ENCODE data around the gene ZNF45. TPM values are rescaled to one million over a fixed set of nuclear protein-coding genes. Genes with fewer than 3 reads are reported as not detected.

ZNF45 gene
- polyA plus RNA-seq, 1 donor from 2014 or later, result 17.5 TPM

DNA sequence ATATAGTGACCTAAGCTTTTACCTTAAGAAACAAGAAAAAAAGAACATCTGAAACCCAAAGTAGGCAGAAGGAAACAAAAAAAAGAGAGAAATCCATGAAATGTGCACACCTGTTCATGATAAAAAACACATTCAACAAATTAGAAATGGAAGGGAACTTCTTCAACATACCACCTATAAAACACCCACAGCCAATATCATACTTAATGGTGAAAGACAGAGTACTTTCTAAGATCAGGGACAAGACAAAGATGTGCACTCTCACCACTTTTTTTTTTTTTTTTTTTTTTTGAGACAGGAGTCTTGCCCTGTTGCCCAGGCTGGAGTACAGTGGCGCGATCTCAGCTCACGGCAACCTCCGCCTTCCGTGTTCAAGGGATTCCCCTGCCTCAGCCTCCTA, 29.2 kb downstream of the ZNF45 start:
- H3K9me3 ChIP-seq (ENCODE audit: low read length), result peaks cover 22% of the 10 kb centered on the region

DNA sequence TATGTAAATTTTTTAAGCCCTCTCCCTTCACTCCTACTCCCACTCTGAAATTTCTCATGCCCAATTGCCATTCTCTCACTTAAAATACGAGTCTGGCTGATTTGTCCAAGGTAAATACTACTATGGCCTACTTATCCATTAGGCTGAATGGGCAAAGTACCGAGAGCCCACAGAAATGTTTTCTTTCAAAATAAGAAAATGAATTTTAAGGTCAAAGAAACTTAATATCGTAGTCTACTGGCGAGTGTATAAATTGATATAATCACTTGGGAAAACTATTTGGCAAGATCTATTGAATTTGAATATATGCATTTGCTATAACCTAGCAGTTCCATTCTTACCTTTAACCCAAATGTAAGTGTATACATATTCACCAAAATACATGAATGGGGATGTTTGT, 32.7 kb downstream of the ZNF45 start:
- TF ChIP-seq, protein P1, sequence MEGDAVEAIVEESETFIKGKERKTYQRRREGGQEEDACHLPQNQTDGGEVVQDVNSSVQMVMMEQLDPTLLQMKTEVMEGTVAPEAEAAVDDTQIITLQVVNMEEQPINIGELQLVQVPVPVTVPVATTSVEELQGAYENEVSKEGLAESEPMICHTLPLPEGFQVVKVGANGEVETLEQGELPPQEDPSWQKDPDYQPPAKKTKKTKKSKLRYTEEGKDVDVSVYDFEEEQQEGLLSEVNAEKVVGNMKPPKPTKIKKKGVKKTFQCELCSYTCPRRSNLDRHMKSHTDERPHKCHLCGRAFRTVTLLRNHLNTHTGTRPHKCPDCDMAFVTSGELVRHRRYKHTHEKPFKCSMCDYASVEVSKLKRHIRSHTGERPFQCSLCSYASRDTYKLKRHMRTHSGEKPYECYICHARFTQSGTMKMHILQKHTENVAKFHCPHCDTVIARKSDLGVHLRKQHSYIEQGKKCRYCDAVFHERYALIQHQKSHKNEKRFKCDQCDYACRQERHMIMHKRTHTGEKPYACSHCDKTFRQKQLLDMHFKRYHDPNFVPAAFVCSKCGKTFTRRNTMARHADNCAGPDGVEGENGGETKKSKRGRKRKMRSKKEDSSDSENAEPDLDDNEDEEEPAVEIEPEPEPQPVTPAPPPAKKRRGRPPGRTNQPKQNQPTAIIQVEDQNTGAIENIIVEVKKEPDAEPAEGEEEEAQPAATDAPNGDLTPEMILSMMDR (IDR thresholded peaks at IDR 0.05; ENCODE audit: poor library complexity, severe bottlenecking), result no peak
- TF ChIP-seq RAD21 (conservative IDR thresholded peaks at IDR 0.05), result no peak
- TF ChIP-seq, protein P2, sequence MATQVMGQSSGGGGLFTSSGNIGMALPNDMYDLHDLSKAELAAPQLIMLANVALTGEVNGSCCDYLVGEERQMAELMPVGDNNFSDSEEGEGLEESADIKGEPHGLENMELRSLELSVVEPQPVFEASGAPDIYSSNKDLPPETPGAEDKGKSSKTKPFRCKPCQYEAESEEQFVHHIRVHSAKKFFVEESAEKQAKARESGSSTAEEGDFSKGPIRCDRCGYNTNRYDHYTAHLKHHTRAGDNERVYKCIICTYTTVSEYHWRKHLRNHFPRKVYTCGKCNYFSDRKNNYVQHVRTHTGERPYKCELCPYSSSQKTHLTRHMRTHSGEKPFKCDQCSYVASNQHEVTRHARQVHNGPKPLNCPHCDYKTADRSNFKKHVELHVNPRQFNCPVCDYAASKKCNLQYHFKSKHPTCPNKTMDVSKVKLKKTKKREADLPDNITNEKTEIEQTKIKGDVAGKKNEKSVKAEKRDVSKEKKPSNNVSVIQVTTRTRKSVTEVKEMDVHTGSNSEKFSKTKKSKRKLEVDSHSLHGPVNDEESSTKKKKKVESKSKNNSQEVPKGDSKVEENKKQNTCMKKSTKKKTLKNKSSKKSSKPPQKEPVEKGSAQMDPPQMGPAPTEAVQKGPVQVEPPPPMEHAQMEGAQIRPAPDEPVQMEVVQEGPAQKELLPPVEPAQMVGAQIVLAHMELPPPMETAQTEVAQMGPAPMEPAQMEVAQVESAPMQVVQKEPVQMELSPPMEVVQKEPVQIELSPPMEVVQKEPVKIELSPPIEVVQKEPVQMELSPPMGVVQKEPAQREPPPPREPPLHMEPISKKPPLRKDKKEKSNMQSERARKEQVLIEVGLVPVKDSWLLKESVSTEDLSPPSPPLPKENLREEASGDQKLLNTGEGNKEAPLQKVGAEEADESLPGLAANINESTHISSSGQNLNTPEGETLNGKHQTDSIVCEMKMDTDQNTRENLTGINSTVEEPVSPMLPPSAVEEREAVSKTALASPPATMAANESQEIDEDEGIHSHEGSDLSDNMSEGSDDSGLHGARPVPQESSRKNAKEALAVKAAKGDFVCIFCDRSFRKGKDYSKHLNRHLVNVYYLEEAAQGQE (IDR thresholded peaks at IDR 0.05; ENCODE audit: borderline replicate concordance), result no peak
- TF ChIP-seq MXI1 (conservative IDR thresholded peaks at IDR 0.05; ENCODE audit: poor library complexity, severe bottlenecking), result no peak
- TF ChIP-seq TAF1 (IDR thresholded peaks at IDR 0.05; ENCODE audit: low read depth), result no peak
- TF ChIP-seq SMC3 (conservative IDR thresholded peaks at IDR 0.05; ENCODE audit: poor library complexity), result no peak
- TF ChIP-seq EZH2 (IDR thresholded peaks at IDR 0.05; ENCODE audit: borderline replicate concordance, insufficient read depth, low read length, poor library complexity, severe bottlenecking), result no peak
- TF ChIP-seq EP300 (conservative IDR thresholded peaks at IDR 0.05; ENCODE audit: poor library complexity, severe bottlenecking), result no peak
- no peak for TF ChIP-seq POLR2AphosphoS5 (IDR thresholded peaks at IDR 0.05)
- Histone ChIP-seq H3K4me2 (ENCODE audit: low read length) (peak overlapping the region; percentile 46), H3K4me3 (ENCODE audit: low read length) (peak overlapping the region; percentile 68), H3K9ac (ENCODE audit: low read length) (no peak overlapping the region), H3K36me3 (ENCODE audit: insufficient read depth, low read length) (no peaks in the 10 kb centered on the region), H2AFZ (ENCODE audit: low read depth, low read length) (no peak overlapping the region), H3K27me3 (ENCODE audit: insufficient read depth, low read depth, low read length) (no peaks in the 10 kb centered on the region), H3K9me3 (ENCODE audit: low read length) (peaks cover 12% of the 10 kb centered on the region), H4K20me1 (ENCODE audit: insufficient read depth) (no peaks in the 10 kb centered on the region), H3K79me2 (replicated peaks; ENCODE audit: insufficient read depth, low read length) (no peaks in the 10 kb centered on the region), H3F3A (ENCODE audit: insufficient read depth, low read length, poor library complexity, severe bottlenecking) (no peaks in the 10 kb centered on the region), H3K9me2 (ENCODE audit: insufficient read depth, low read length) (no peaks in the 10 kb centered on the region), H3K27ac (ENCODE audit: low read length) (no peak overlapping the region)

More for the DNA sequence above, 29.2 kb downstream of the ZNF45 start:
- Histone ChIP-seq H3K27ac (ENCODE audit: low read length) (no peak overlapping the region), H3K36me3 (ENCODE audit: insufficient read depth, low read length) (no peaks in the 10 kb centered on the region), H3K4me3 (ENCODE audit: low read length) (no peak overlapping the region), H3F3A (ENCODE audit: insufficient read depth, low read length, poor library complexity, severe bottlenecking) (no peaks in the 10 kb centered on the region), H3K9me2 (ENCODE audit: insufficient read depth, low read length) (no peaks in the 10 kb centered on the region), H2AFZ (ENCODE audit: low read depth, low read length) (no peak overlapping the region), H4K20me1 (ENCODE audit: insufficient read depth) (no peaks in the 10 kb centered on the region), H3K9ac (ENCODE audit: low read length) (no peak overlapping the region), H3K27me3 (ENCODE audit: insufficient read depth, low read depth, low read length) (no peaks in the 10 kb centered on the region), H3K79me2 (replicated peaks; ENCODE audit: insufficient read depth, low read length) (no peaks in the 10 kb centered on the region), H3K4me2 (ENCODE audit: low read length) (no peak overlapping the region)
- no peak for TF ChIP-seq RAD21 (conservative IDR thresholded peaks at IDR 0.05)
- TF ChIP-seq, protein P2 (IDR thresholded peaks at IDR 0.05; ENCODE audit: borderline replicate concordance), result no peak
- TF ChIP-seq POLR2AphosphoS5 (IDR thresholded peaks at IDR 0.05), result no peak
- no peak for TF ChIP-seq EP300 (conservative IDR thresholded peaks at IDR 0.05; ENCODE audit: poor library complexity, severe bottlenecking)
- no peak for TF ChIP-seq SMC3 (conservative IDR thresholded peaks at IDR 0.05; ENCODE audit: poor library complexity)
- no peak for TF ChIP-seq MXI1 (conservative IDR thresholded peaks at IDR 0.05; ENCODE audit: poor library complexity, severe bottlenecking)

Data from neural cell (in vitro differentiated cells).